A673 (cell line): ENCODE results near the gene UTRN. TPM values are rescaled to one million over a fixed set of nuclear protein-coding genes. Genes with fewer than 3 reads are reported as not detected.

Experiments used
- BruUV-seq: library from RNA; stranded (reverse); fragments of 400-500 nt; replicated peaks from 2 replicates; lab custom pipeline; 2021; lab: Mats Ljungman, UMichigan
- CTCF ChIA-PET: fragments of 300-600 bp; sonication (Branson Sonifier 250); formaldehyde crosslinking; loops from one replicate; lab custom pipeline; 2022; ENCODE audit warnings: antibody characterized with exemption; lab: Charles Lee
- POLR2A ChIA-PET: fragments of 300-600 bp; sonication (Branson Sonifier 250); formaldehyde crosslinking; loops from one replicate; lab custom pipeline; 2022; ENCODE audit warnings: antibody characterized with exemption; ENCODE audit not compliant: low non-redundant PET; lab: Charles Lee
- DNase-seq: peaks from one replicate; pipeline ENCODE4 v3.0.0-alpha.2; 2015; ENCODE audit warnings: low spot score
- H3K27ac ChIP-seq: fragments of 200-600 bp; sonication (generic); 2 replicates; pipeline ENCODE4 v1.5.1; 2016; ENCODE audit warnings: mixed run types, low read depth, mild to moderate bottlenecking, mixed read lengths, antibody characterized with exemption, low read length; ENCODE audit not compliant: poor library complexity, severe bottlenecking
- H3K27me3 ChIP-seq: fragments of 200-600 bp; sonication (generic); replicated peaks from 2 replicates; pipeline ENCODE4 v1.6.1; 2017; ENCODE audit warnings: mixed run types, low read depth, mild to moderate bottlenecking, mixed read lengths, antibody characterized with exemption, low read length; ENCODE audit not compliant: insufficient read depth, poor library complexity
- H3K36me3 ChIP-seq: fragments of 200-600 bp; sonication (generic); 2 replicates; pipeline ENCODE4 v1.6.1; 2016; ENCODE audit warnings: mixed run types, mild to moderate bottlenecking, mixed read lengths, antibody characterized with exemption, low read length; ENCODE audit not compliant: insufficient read depth, poor library complexity, severe bottlenecking
- H3K4me1 ChIP-seq: fragments of 200-600 bp; sonication (generic); 2 replicates; pipeline ENCODE4 v1.6.1; 2017; ENCODE audit warnings: mixed run types, mild to moderate bottlenecking, mixed read lengths, antibody characterized with exemption, low read length; ENCODE audit not compliant: insufficient read depth, poor library complexity, severe bottlenecking
- H3K4me3 ChIP-seq: fragments of 200-600 bp; sonication (generic); 2 replicates; pipeline ENCODE4 v1.5.1; 2016; ENCODE audit warnings: low read depth, mixed run types, mild to moderate bottlenecking, mixed read lengths, low read length; ENCODE audit not compliant: poor library complexity, severe bottlenecking
- H3K9me3 ChIP-seq: fragments of 200-600 bp; sonication (generic); 2 replicates; pipeline ENCODE4 v1.6.1; 2016; ENCODE audit warnings: mixed run types, low read depth, mild to moderate bottlenecking, mixed read lengths, antibody characterized with exemption, low read length; ENCODE audit not compliant: poor library complexity, severe bottlenecking
- EZH2 ChIP-seq: fragments of 200-600 bp; sonication (generic); IDR thresholded peaks from 2 replicates; pipeline ENCODE4 v1.6.1; 2017; ENCODE audit warnings: borderline replicate concordance, low read depth, mild to moderate bottlenecking, mixed read lengths, antibody characterized with exemption, low read length; ENCODE audit not compliant: poor library complexity, severe bottlenecking
- intact Hi-C: fragments of 100-400 bp; cut with micrococcal nuclease; formaldehyde crosslinking; loops from one replicate; pipeline ENCODE4 v1.10.0; 2022; ENCODE audit not compliant: unreplicated experiment
- total RNA-seq: library from RNA; stranded (reverse); gene quantifications from 2 replicates; pipeline ENCODE4 v1.2.3, GENCODE V29; 2021
- TF ChIP-seq, protein P1 (sequence below): fragments of 300-800, 200-600 bp; sonication (generic); conservative IDR thresholded peaks from 2 replicates; pipeline ENCODE4 v1.5.1; 2017; ENCODE audit warnings: low read depth, mild to moderate bottlenecking, antibody characterized with exemption, low read length, moderate library complexity, mixed read lengths

UTRN gene
- total RNA-seq, 1 experiment from 2014 or later: 75.2 TPM

DNA sequence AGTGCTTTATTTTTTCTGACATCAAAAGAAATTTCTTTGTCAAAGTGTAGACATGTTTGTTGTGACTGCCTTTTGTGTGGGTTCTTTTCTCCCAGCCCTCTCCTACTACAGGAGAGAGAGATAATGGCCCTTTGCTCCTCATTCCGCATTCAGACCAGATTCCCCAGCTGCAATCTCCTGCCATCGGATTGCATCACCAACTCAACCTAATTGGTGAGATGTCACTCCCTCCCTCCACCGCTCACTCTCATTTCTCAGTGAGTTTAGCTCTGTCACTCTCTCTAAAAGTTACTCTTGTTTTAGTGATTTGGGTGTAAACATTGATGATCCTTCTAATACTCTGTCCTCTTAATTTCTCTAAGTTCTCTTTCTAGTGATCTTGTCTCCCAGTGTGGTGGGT is 22.7 kb downstream of the UTRN start:
- no peak for DNase-seq
- intact Hi-C loops: no loop called here
- ChIA-PET POLR2A (no interaction called here), CTCF (no interaction called here)
- no peak overlapping the region for H3K4me3 ChIP-seq
- no peaks in the 10 kb centered on the region for H3K36me3 ChIP-seq
- no peaks in the 10 kb centered on the region for H3K27me3 ChIP-seq
- BruUV-seq: no TSS peak
- H3K27ac ChIP-seq: no peak overlapping the region
- no peaks in the 10 kb centered on the region for H3K4me1 ChIP-seq
- TF ChIP-seq EZH2: no peak
- TF ChIP-seq, protein P1, sequence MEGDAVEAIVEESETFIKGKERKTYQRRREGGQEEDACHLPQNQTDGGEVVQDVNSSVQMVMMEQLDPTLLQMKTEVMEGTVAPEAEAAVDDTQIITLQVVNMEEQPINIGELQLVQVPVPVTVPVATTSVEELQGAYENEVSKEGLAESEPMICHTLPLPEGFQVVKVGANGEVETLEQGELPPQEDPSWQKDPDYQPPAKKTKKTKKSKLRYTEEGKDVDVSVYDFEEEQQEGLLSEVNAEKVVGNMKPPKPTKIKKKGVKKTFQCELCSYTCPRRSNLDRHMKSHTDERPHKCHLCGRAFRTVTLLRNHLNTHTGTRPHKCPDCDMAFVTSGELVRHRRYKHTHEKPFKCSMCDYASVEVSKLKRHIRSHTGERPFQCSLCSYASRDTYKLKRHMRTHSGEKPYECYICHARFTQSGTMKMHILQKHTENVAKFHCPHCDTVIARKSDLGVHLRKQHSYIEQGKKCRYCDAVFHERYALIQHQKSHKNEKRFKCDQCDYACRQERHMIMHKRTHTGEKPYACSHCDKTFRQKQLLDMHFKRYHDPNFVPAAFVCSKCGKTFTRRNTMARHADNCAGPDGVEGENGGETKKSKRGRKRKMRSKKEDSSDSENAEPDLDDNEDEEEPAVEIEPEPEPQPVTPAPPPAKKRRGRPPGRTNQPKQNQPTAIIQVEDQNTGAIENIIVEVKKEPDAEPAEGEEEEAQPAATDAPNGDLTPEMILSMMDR: no peak
- H3K9me3 ChIP-seq: no peaks in the 10 kb centered on the region

DNA sequence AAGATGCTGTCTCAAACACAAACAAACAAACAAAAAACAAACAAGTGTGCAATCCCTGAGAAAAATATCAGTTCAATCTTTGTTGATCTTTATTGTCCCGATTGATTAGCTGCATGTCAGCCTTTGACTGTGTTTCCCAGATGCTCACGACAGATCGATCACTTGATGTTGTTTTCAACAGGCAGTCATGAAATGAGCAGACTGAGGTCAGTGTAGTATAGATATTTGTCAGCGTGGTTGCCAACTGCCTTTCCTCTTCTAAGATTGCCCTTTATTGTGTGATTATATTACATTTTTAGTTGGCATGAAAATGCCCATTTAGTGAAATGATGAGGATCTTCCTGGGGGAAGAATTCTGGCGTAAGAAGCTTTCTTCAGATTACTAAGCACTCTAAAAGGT is 25.6 kb downstream of the UTRN start:
- Histone ChIP-seq H3K27ac (no peak overlapping the region), H3K27me3 (no peaks in the 10 kb centered on the region), H3K4me3 (no peak overlapping the region), H3K4me1 (no peaks in the 10 kb centered on the region), H3K9me3 (no peaks in the 10 kb centered on the region), H3K36me3 (no peaks in the 10 kb centered on the region)
- TF ChIP-seq, protein P1: no peak
- TF ChIP-seq EZH2: no peak
- no peak for DNase-seq
- ChIA-PET POLR2A (no interaction called here), CTCF (no interaction called here)
- BruUV-seq: no TSS peak
- intact Hi-C loops: no loop called here

DNA sequence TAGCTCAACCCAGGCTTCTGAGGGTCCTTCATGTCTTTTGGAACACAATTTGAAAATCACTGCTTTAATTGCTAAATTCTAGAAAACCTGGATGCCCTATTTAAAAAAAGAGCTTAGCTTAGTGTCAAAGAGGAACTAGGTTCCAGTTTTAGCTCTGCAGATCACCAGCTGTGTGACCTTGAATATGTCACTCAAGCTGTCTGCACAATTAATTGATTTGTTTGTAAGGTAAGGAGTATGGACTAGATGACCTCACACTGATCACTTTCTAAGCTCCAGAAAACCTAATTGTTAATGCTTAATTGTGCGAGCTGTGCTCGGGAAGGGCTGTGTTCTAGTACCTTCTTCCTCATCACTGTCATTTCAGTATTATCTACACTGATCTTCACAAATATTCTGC is 26.2 kb downstream of the UTRN start:
- POLR2A ChIA-PET: interaction anchor here (0.7 kb wide), 1 partner anchor 8 kb away, joined by 4 read pairs; no protein-coding TSS in a partner anchor
- Histone ChIP-seq H3K36me3 (no peaks in the 10 kb centered on the region), H3K9me3 (no peaks in the 10 kb centered on the region), H3K27me3 (no peaks in the 10 kb centered on the region), H3K4me3 (no peak overlapping the region), H3K4me1 (no peaks in the 10 kb centered on the region), H3K27ac (no peak overlapping the region)
- CTCF ChIA-PET: no interaction called here
- TF ChIP-seq, protein P1: no peak
- no peak for TF ChIP-seq EZH2
- intact Hi-C loops: no loop called here
- DNase-seq: no peak
- no TSS peak for BruUV-seq
